PC-3 (cell line): Measurements from ENCODE around the gene TMEM38A.

ENCODE experiments used
- CTCF ChIP-seq: fragments of 300-600 bp; sonication (generic); conservative IDR thresholded peaks from 2 replicates; pipeline ENCODE4 v1.5.1; 2017; ENCODE audit warnings: antibody characterized with exemption, low read depth, mild to moderate bottlenecking, low read length
- EZH2 ChIP-seq: fragments of 300-600 bp; sonication (generic); IDR thresholded peaks from one replicate; pipeline ENCODE4 v1.6.1; 2017; ENCODE audit warnings: antibody characterized with exemption, mild to moderate bottlenecking, low read length; ENCODE audit not compliant: unreplicated experiment
- EZH2phosphoT487 ChIP-seq: fragments of 300-600 bp; sonication (generic); IDR thresholded peaks from 2 replicates; pipeline ENCODE4 v1.6.1; 2018; ENCODE audit warnings: mild to moderate bottlenecking, antibody characterized with exemption, low read length, borderline replicate concordance

GRCh38 chr19:16623066-16623465 is 37.9 kb upstream of the TMEM38A start:
- TF ChIP-seq CTCF (no peak), EZH2 (no peak), EZH2phosphoT487 (no peak)
